ENCODE results near the gene KCNA5.

The KCNA5 gene

GRCh38 chr12:5013266-5013730 lies 30.4 kb upstream of the KCNA5 start:
- DNase-seq = no peak
- Histone ChIP-seq H3K27me3 (replicated peaks) (no peaks in the 10 kb centered on the region), H3K36me3 (replicated peaks) (no peaks in the 10 kb centered on the region), H3K4me3 (ENCODE audit: low read depth, low read length) (no peak overlapping the region), H3K27ac (no peak overlapping the region)
- in situ Hi-C loops (cut with HindIII; ENCODE audit: low pct_ligation_motif_present, low sequenced_read_pairs) = no loop called here
- TF ChIP-seq CTCF (IDR thresholded peaks at IDR 0.05; ENCODE audit: low read depth, low read length, missing control alignments) = no peak

- Histone ChIP-seq H3K27ac (no peak overlapping the region), H3K27me3 (replicated peaks) (no peaks in the 10 kb centered on the region), H3K36me3 (replicated peaks) (no peaks in the 10 kb centered on the region), H3K4me3 (ENCODE audit: low read depth, low read length) (no peak overlapping the region)
- in situ Hi-C loops (cut with HindIII; ENCODE audit: low pct_ligation_motif_present, low sequenced_read_pairs) = no loop called here
- no peak for TF ChIP-seq CTCF (IDR thresholded peaks at IDR 0.05; ENCODE audit: low read depth, low read length, missing control alignments)
- no peak for DNase-seq
Observed at GRCh38 chr12:5014269-5014668, 29.4 kb upstream of the KCNA5 start.

- H3K36me3 ChIP-seq (replicated peaks) = no peaks in the 10 kb centered on the region
- DNase-seq = no peak
- H3K27ac ChIP-seq = no peak overlapping the region
- TF ChIP-seq CTCF (IDR thresholded peaks at IDR 0.05; ENCODE audit: low read depth, low read length, missing control alignments) = no peak
- H3K27me3 ChIP-seq (replicated peaks) = no peaks in the 10 kb centered on the region
- in situ Hi-C loops (cut with HindIII; ENCODE audit: low pct_ligation_motif_present, low sequenced_read_pairs) = no loop called here
- H3K4me3 ChIP-seq (ENCODE audit: low read depth, low read length) = no peak overlapping the region
Observed at GRCh38 chr12:5015711-5016492, 27.8 kb upstream of the KCNA5 start.

- no peak overlapping the region for H3K27ac ChIP-seq
- no peak for TF ChIP-seq CTCF (IDR thresholded peaks at IDR 0.05; ENCODE audit: low read depth, low read length, missing control alignments)
- H3K27me3 ChIP-seq (replicated peaks) = no peaks in the 10 kb centered on the region
- in situ Hi-C loops (cut with HindIII; ENCODE audit: low pct_ligation_motif_present, low sequenced_read_pairs) = no loop called here
- H3K4me3 ChIP-seq (ENCODE audit: low read depth, low read length) = no peak overlapping the region
- no peak for DNase-seq
- H3K36me3 ChIP-seq (replicated peaks) = no peaks in the 10 kb centered on the region
Observed at GRCh38 chr12:5016526-5016925, 27.2 kb upstream of the KCNA5 start.

GRCh38 chr12:5017638-5018348 lies 25.9 kb upstream of the KCNA5 start:
- no peak overlapping the region for H3K27ac ChIP-seq
- H3K36me3 ChIP-seq (replicated peaks) = no peaks in the 10 kb centered on the region
- H3K4me3 ChIP-seq (ENCODE audit: low read depth, low read length) = no peak overlapping the region
- in situ Hi-C loops (cut with HindIII; ENCODE audit: low pct_ligation_motif_present, low sequenced_read_pairs) = no loop called here
- DNase-seq = no peak
- H3K27me3 ChIP-seq (replicated peaks) = no peaks in the 10 kb centered on the region
- no peak for TF ChIP-seq CTCF (IDR thresholded peaks at IDR 0.05; ENCODE audit: low read depth, low read length, missing control alignments)

Measured in brain microvascular endothelial cell (primary cell).